ENCODE measurements around the gene EPHA8. TPM values are rescaled to one million over a fixed set of nuclear protein-coding genes. Genes with fewer than 3 reads are reported as not detected.

Gene EPHA8
- polyA plus RNA-seq, 2 of the 4 experiments (the other 2 are of a cell fraction): not detected

DNA sequence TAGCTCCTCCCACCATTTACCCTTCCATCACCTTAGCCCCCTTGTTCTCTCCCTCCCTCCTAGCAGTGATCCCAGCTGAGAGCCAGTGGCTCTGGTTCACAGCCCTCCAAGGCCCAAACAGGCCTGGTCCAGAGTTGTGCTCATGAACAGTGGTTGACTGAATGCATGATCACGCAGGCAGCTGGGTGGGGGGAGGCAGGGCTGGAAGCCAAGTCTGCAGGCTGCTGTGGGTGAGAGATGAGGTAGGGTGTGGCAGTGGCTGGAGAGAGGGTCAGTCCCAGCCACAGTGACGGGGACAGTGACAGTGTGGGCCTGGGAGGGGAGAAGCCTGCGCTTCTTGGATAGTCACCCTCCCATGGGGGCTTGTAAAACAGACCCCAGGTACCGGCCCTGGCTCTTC is 22.2 kb downstream of the EPHA8 start:
- no peak for FAIRE-seq
- no peak for TF ChIP-seq KDM5A (IDR thresholded peaks at IDR 0.05)
- TF ChIP-seq NPAS2 (CRISPR knock-in tag; IDR thresholded peaks at IDR 0.05; ENCODE audit: borderline replicate concordance): no peak
- TF ChIP-seq, protein P1, sequence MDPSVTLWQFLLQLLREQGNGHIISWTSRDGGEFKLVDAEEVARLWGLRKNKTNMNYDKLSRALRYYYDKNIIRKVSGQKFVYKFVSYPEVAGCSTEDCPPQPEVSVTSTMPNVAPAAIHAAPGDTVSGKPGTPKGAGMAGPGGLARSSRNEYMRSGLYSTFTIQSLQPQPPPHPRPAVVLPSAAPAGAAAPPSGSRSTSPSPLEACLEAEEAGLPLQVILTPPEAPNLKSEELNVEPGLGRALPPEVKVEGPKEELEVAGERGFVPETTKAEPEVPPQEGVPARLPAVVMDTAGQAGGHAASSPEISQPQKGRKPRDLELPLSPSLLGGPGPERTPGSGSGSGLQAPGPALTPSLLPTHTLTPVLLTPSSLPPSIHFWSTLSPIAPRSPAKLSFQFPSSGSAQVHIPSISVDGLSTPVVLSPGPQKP (IDR thresholded peaks at IDR 0.05; ENCODE audit: low read depth, low read length): no peak
- TF ChIP-seq FOXS1 (CRISPR knock-in tag; IDR thresholded peaks at IDR 0.05): no peak
- H3K4me2 ChIP-seq: no peak overlapping the region
- POLR2A ChIA-PET: no interaction called here
- H3K4me3 ChIP-seq: no peak overlapping the region
- H3K27ac ChIP-seq: no peak overlapping the region
- WGBS (ENCODE audit: missing lambda C conversion rate): 76% methylated on average over 4 of the region's 4 CpGs
- H3K9me3 ChIP-seq: no peaks in the 10 kb centered on the region
- no peak for DNase-seq (ENCODE audit: low read depth in 1 of 2, low spot score in 1 of 2)
- no peak for ATAC-seq
- no peaks in the 10 kb centered on the region for H3K4me1 ChIP-seq
- CTCF ChIA-PET: no interaction called here

DNA sequence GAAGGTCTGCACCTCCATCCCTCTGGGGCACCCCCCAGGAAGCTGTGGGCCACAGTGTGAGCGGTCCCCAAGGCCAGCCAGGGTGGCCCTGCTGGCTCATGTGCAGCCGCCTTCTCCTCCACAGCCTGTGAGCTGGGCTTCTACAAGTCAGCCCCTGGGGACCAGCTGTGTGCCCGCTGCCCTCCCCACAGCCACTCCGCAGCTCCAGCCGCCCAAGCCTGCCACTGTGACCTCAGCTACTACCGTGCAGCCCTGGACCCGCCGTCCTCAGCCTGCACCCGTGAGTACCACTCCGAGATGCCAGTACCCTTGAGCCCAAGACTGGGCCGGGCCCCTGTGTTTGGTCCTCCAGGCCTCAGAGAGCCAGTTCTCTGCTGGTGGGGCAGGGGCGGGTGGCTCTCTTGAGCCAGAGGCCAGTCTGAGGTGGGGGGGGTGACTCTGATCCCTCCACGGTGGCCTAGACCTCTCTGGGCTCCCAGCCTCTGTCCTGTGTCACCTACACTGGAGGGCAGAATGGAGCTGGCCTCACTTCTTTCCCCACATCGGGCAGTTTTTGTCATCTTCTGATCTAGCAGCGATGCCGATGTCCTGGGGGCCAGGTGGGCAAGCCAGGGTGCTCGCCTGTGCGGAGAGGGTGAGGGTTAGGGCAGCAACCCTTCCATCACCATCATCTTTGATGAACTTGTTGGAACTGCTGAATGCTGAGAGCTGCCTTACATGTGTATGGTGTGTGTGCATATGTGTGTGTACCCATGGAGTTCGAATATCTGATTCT is 23.3 kb downstream of the EPHA8 start:
- WGBS (ENCODE audit: missing lambda C conversion rate): 61% methylated on average over 7 of the region's 19 CpGs
- POLR2A ChIA-PET: no interaction called here
- FAIRE-seq: no peak

DNA sequence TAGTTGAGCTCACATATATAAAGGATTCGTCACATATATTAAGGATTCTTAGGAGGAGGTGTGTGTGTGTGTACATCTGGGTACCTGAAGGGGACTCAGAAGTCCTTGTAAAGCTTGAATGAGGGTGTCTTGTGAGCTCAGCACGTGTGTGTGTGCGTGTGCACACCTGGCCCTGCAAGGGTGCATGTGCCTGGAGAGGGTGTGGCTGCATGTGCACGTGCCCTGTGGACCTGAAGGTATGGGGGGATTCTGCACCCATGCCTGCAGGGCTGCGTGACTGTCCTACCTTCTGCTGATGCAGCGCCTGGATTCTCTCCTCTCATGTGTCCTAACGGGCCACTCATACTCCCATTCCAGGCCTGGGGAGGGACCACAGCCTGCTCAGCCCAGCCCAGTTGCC is 24.0 kb downstream of the EPHA8 start:
- Histone ChIP-seq H3K4me2 (no peak overlapping the region), H3K27ac (no peak overlapping the region), H3K4me3 (no peak overlapping the region), H3K4me1 (no peaks in the 10 kb centered on the region), H3K9me3 (no peaks in the 10 kb centered on the region)
- ATAC-seq (no peak; a peak in 1 of 6 replicates), DNase-seq (ENCODE audit: low read depth in 1 of 2, low spot score in 1 of 2) (no peak), FAIRE-seq (no peak)
- 19% methylated on average over 7 of the region's 7 CpGs for WGBS (ENCODE audit: missing lambda C conversion rate)
- POLR2A ChIA-PET: no interaction called here
- TF ChIP-seq HEYL (CRISPR knock-in tag; IDR thresholded peaks at IDR 0.05) (no peak), CBX8 (IDR thresholded peaks at IDR 0.05) (no peak), MYC (IDR thresholded peaks at IDR 0.05; ENCODE audit: borderline replicate concordance, low read length) (no peak), JUNB (IDR thresholded peaks at IDR 0.05) (no peak), PHF8 (IDR thresholded peaks at IDR 0.05; ENCODE audit: borderline replicate concordance, low read depth) (no peak), TP53 (CRISPR knock-in tag; IDR thresholded peaks at IDR 0.05) (no peak)
- TF ChIP-seq, protein P2, sequence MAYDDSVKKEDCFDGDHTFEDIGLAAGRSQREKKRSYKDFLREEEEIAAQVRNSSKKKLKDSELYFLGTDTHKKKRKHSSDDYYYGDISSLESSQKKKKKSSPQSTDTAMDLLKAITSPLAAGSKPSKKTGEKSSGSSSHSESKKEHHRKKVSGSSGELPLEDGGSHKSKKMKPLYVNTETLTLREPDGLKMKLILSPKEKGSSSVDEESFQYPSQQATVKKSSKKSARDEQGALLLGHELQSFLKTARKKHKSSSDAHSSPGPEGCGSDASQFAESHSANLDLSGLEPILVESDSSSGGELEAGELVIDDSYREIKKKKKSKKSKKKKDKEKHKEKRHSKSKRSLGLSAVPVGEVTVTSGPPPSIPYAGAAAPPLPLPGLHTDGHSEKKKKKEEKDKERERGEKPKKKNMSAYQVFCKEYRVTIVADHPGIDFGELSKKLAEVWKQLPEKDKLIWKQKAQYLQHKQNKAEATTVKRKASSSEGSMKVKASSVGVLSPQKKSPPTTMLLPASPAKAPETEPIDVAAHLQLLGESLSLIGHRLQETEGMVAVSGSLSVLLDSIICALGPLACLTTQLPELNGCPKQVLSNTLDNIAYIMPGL (CRISPR knock-in tag; IDR thresholded peaks at IDR 0.05; ENCODE audit: borderline replicate concordance): no peak
- TF ChIP-seq, protein P3, sequence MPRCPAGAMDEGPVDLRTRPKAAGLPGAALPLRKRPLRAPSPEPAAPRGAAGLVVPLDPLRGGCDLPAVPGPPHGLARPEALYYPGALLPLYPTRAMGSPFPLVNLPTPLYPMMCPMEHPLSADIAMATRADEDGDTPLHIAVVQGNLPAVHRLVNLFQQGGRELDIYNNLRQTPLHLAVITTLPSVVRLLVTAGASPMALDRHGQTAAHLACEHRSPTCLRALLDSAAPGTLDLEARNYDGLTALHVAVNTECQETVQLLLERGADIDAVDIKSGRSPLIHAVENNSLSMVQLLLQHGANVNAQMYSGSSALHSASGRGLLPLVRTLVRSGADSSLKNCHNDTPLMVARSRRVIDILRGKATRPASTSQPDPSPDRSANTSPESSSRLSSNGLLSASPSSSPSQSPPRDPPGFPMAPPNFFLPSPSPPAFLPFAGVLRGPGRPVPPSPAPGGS (IDR thresholded peaks at IDR 0.05): no peak
- CTCF ChIA-PET: no interaction called here

More for the DNA sequence above, 23.3 kb downstream of the EPHA8 start:
- no peaks in the 10 kb centered on the region for H3K9me3 ChIP-seq
- no peak overlapping the region for H3K4me3 ChIP-seq
- no peak overlapping the region for H3K27ac ChIP-seq
- H3K4me2 ChIP-seq: no peak overlapping the region
- ATAC-seq: no peak
- CTCF ChIA-PET: no interaction called here
- no peaks in the 10 kb centered on the region for H3K4me1 ChIP-seq
- TF ChIP-seq SMC3 (IDR thresholded peaks at IDR 0.05) (no peak), CBX8 (IDR thresholded peaks at IDR 0.05) (no peak), HEYL (CRISPR knock-in tag; IDR thresholded peaks at IDR 0.05) (no peak), NR3C1 (IDR thresholded peaks at IDR 0.05) (no peak), CBX2 (IDR thresholded peaks at IDR 0.05; ENCODE audit: borderline replicate concordance, low read depth) (no peak), RARB (CRISPR knock-in tag; IDR thresholded peaks at IDR 0.05) (no peak), MAZ (IDR thresholded peaks at IDR 0.05; ENCODE audit: borderline replicate concordance, low read depth, low read length) (no peak), EHF (CRISPR knock-in tag; IDR thresholded peaks at IDR 0.05) (no peak), HOXB5 (CRISPR knock-in tag; IDR thresholded peaks at IDR 0.05) (no peak), RAD21 (conservative IDR thresholded peaks at IDR 0.05 in 1 of 2, IDR thresholded peaks at IDR 0.05 in 1 of 2) (no peak), HOXB13 (CRISPR knock-in tag; IDR thresholded peaks at IDR 0.05; ENCODE audit: low read depth) (no peak), FOSB (CRISPR knock-in tag; IDR thresholded peaks at IDR 0.05) (no peak), EHMT2 (IDR thresholded peaks at IDR 0.05; ENCODE audit: low read depth) (no peak)
- TF ChIP-seq, protein P4, sequence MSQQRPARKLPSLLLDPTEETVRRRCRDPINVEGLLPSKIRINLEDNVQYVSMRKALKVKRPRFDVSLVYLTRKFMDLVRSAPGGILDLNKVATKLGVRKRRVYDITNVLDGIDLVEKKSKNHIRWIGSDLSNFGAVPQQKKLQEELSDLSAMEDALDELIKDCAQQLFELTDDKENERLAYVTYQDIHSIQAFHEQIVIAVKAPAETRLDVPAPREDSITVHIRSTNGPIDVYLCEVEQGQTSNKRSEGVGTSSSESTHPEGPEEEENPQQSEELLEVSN (IDR thresholded peaks at IDR 0.05; ENCODE audit: borderline replicate concordance, low read depth): no peak
- no peak for DNase-seq (ENCODE audit: low read depth in 1 of 2, low spot score in 1 of 2)
